ENCODE measurements around the gene GTF3C1.
"Not testable (repeated sequence)": the region's sequence is repeated elsewhere in the genome, so short reads cannot be mapped to it uniquely, and the experiment has no call there.

Gene GTF3C1

GRCh38 chr16:27441998-27442397 lies 107.7 kb downstream of the GTF3C1 start:
- DNase-seq, result no peak

GRCh38 chr16:27441276-27441675 lies 108.4 kb downstream of the GTF3C1 start:
- no peak for DNase-seq

GRCh38 chr16:27439271-27440018 lies 110.3 kb downstream of the GTF3C1 start:
- no peak for DNase-seq

GRCh38 chr16:27437946-27438345 lies 111.8 kb downstream of the GTF3C1 start:
- DNase-seq, result no peak

- DNase-seq, result no peak
Observed at GRCh38 chr16:27436921-27437650, 112.6 kb downstream of the GTF3C1 start.

GRCh38 chr16:27436065-27436464 lies 113.6 kb downstream of the GTF3C1 start:
- no peak for DNase-seq

- DNase-seq, result not testable (repeated sequence)
Observed at GRCh38 chr16:27435146-27435545, 114.6 kb downstream of the GTF3C1 start.

- no peak for DNase-seq
Observed at GRCh38 chr16:27434141-27435051, 115.3 kb downstream of the GTF3C1 start.

- no peak for DNase-seq
Observed at GRCh38 chr16:27433636-27434035, 116.1 kb downstream of the GTF3C1 start.

- not testable (repeated sequence) for DNase-seq
Observed at GRCh38 chr16:27433191-27433590, 116.5 kb downstream of the GTF3C1 start.

- no peak for DNase-seq
Observed at GRCh38 chr16:27432558-27432957, 117.2 kb downstream of the GTF3C1 start.

GRCh38 chr16:27431773-27432532 lies 117.8 kb downstream of the GTF3C1 start:
- DNase-seq, result no peak

- DNase-seq, result no peak
Observed at GRCh38 chr16:27430923-27431484, 118.7 kb downstream of the GTF3C1 start.

- DNase-seq, result no peak
Observed at GRCh38 chr16:27430512-27430911, 119.2 kb downstream of the GTF3C1 start.

- no peak for DNase-seq
Observed at GRCh38 chr16:27429981-27430441, 119.7 kb downstream of the GTF3C1 start.

GRCh38 chr16:27429330-27429871 lies 120.3 kb downstream of the GTF3C1 start:
- DNase-seq, result no peak

- no peak for DNase-seq
Observed at GRCh38 chr16:27428026-27428785, 121.5 kb downstream of the GTF3C1 start.

GRCh38 chr16:27427538-27427937 lies 122.2 kb downstream of the GTF3C1 start:
- DNase-seq, result no peak

GRCh38 chr16:27426423-27427408 lies 123.0 kb downstream of the GTF3C1 start:
- DNase-seq, result peak; percentile 71

GRCh38 chr16:27425961-27426360 lies 123.8 kb downstream of the GTF3C1 start:
- no peak for DNase-seq

Data from CD4-positive, alpha-beta T cell treated with Interleukin-21 for 1 hour (primary cell).